Endothelial cell of umbilical vein (primary cell): ENCODE measurements around the gene ANG. TPM values are rescaled to one million over a fixed set of nuclear protein-coding genes. Genes with fewer than 3 reads are reported as not detected.
"Not testable (repeated sequence)": the region's sequence is repeated elsewhere in the genome, so short reads cannot be mapped to it uniquely, and the experiment has no call there.

Source experiments
- BruUV-seq: library from RNA; stranded (reverse); fragments of 400-500 nt; replicated peaks from 2 replicates; lab custom pipeline; 2021; lab: Mats Ljungman, UMichigan
- CTCF ChIA-PET: fragments of 300-600, 350-600 bp; sonication (Branson Sonifier 250); formaldehyde crosslinking; loops from one replicate; lab custom pipeline; 2021; ENCODE audit warnings: antibody characterized with exemption, inconsistent platforms; lab: Charles Lee
- POLR2A ChIA-PET: fragments of 300-600, 350-600 bp; sonication (Branson Sonifier 250); formaldehyde crosslinking; loops from one replicate; lab custom pipeline; 2021; ENCODE audit warnings: antibody characterized with exemption, inconsistent platforms; lab: Charles Lee
- DNase-seq: peaks from one replicate; pipeline ENCODE4 v3.0.0-alpha.2; 2011; ENCODE audit warnings: low read depth, low spot score
- FAIRE-seq: peaks from 2 replicates; lab custom pipeline; 2011; peaks lifted over from hg19 to GRCh38; lab: Jason Lieb, UNC
- H2AFZ ChIP-seq: 2 replicates; pipeline ENCODE4 v1.6.0; 2012; ENCODE audit warnings: low read depth, low read length, control low read depth, inconsistent platforms
- H3K27ac ChIP-seq: 2 replicates; pipeline ENCODE4 v1.5.1; 2011; ENCODE audit warnings: low read depth, mild to moderate bottlenecking, control low read depth, low read length, moderate library complexity; ENCODE audit not compliant: insufficient read depth
- H3K27me3 ChIP-seq, 2 experiments: 2 replicates each; pipeline versions ENCODE4 v1.6.0 to v1.6.1; 2011; ENCODE audit warnings: low read length in 2 of 2, mixed read lengths in 1 of 2; ENCODE audit not compliant: control insufficient read depth in 2 of 2, insufficient read depth in 2 of 2
- H3K36me3 ChIP-seq, 2 experiments: 2 replicates in 1 of 2; 3 replicates in 1 of 2; pipeline ENCODE4 v1.5.1; 2011; ENCODE audit warnings: low read length in 2 of 2, mild to moderate bottlenecking in 1 of 2, moderate library complexity in 1 of 2; ENCODE audit not compliant: control insufficient read depth in 2 of 2, insufficient read depth in 2 of 2; ENCODE audit errors: extremely low read depth in 1 of 2
- H3K4me1 ChIP-seq: 3 replicates; pipeline ENCODE4 v1.5.1; 2011; ENCODE audit warnings: mild to moderate bottlenecking, low read length; ENCODE audit not compliant: control insufficient read depth, insufficient read depth; ENCODE audit errors: extremely low read depth
- H3K4me2 ChIP-seq: 2 replicates; pipeline ENCODE4 v1.6.1; 2011; ENCODE audit warnings: low read length, control low read depth, mixed read lengths; ENCODE audit not compliant: insufficient read depth
- H3K4me3 ChIP-seq, 3 experiments: fragments of 200-600 bp in 1 of 3; sonication (generic), shearing (Covaris generic) in 1 of 3; replicated peaks in 1 of 3; 2 replicates each; pipeline ENCODE4 v1.5.1; 2011 to 2016; ENCODE audit warnings: control low read depth in 3 of 3, low read length in 3 of 3, mild to moderate bottlenecking in 2 of 3, inconsistent platforms in 1 of 3, low read depth in 1 of 3, moderate library complexity in 1 of 3; ENCODE audit not compliant: insufficient read depth in 1 of 3
- H3K79me2 ChIP-seq: 2 replicates; pipeline ENCODE4 v1.6.0; 2012; ENCODE audit warnings: low read length, inconsistent platforms; ENCODE audit not compliant: control insufficient read depth, insufficient read depth
- H3K9ac ChIP-seq: replicated peaks from 2 replicates; pipeline ENCODE3; 2011; ENCODE audit warnings: low read length, control low read depth; ENCODE audit not compliant: insufficient read depth; ENCODE audit errors: extremely low read depth
- H3K9me1 ChIP-seq: replicated peaks from 3 replicates; pipeline ENCODE4 v1.6.0; 2011; ENCODE audit warnings: mild to moderate bottlenecking, low read length; ENCODE audit not compliant: control insufficient read depth, insufficient read depth; ENCODE audit errors: extremely low read depth
- H3K9me3 ChIP-seq: replicated peaks from 2 replicates; pipeline ENCODE4 v1.5.1; 2012; ENCODE audit warnings: low read length, inconsistent platforms; ENCODE audit not compliant: control insufficient read depth, insufficient read depth
- H4K20me1 ChIP-seq: replicated peaks from 2 replicates; pipeline ENCODE3; 2011; ENCODE audit warnings: mild to moderate bottlenecking, low read length; ENCODE audit not compliant: control insufficient read depth, insufficient read depth; ENCODE audit errors: extremely low read depth
- MYC ChIP-seq: IDR thresholded peaks from one replicate; pipeline ENCODE4 v1.6.1; 2011; ENCODE audit warnings: mild to moderate bottlenecking, low read depth, low read length
- POLR2AphosphoS5 ChIP-seq: IDR thresholded peaks from 2 replicates; pipeline ENCODE4 v1.6.1; 2012; ENCODE audit warnings: low read depth, mild to moderate bottlenecking, control low read depth, low read length, moderate library complexity; ENCODE audit not compliant: insufficient read depth
- dilution Hi-C: fragments of 300-500 bp; cut with MboI; formaldehyde crosslinking; loops from one replicate; pipeline ENCODE4 v1.15.0; 2019; ENCODE audit warnings: low sequenced_read_pairs; ENCODE audit not compliant: extremely low pct_ligation_motif_present
- intact Hi-C: fragments of 100-400 bp; cut with micrococcal nuclease; formaldehyde crosslinking; loops from one replicate; pipeline ENCODE4 v1.10.0; 2022
- polyA plus RNA-seq, 4 experiments: library from polyadenylated mRNA; depleted of rRNA in 3 of 4; stranded (reverse) in 3 of 4; unstranded in 1 of 4; fragments of >200 nt; gene quantifications; 2 replicates each; pipeline versions ENCODE4 v1.2.1 to v1.2.3, GENCODE V29; 2011 to 2012; ENCODE audit warnings: missing spikeins in 1 of 4
- total RNA-seq: library from RNA; stranded (reverse); gene quantifications from 2 replicates; pipeline ENCODE4 v1.2.3, GENCODE V29; 2021
- TF ChIP-seq, protein P1 (sequence below), 2 donors: IDR thresholded peaks; 1 replicate in 1 of 2; 2 replicates in 1 of 2; pipeline ENCODE4 v1.5.1; 2011; ENCODE audit warnings: low read length in 2 of 2, mild to moderate bottlenecking in 2 of 2, moderate library complexity in 2 of 2, control low read depth in 1 of 2, inconsistent platforms in 1 of 2, low read depth in 1 of 2; ENCODE audit not compliant: insufficient read depth in 1 of 2; ENCODE audit errors: extremely low read depth in 1 of 2

ANG gene
- total and polyA plus RNA-seq, 2 donors (not counting 3 experiments of a cell fraction or from before 2014, with no cell fraction given): 6.2 to 11.2 TPM

DNA sequence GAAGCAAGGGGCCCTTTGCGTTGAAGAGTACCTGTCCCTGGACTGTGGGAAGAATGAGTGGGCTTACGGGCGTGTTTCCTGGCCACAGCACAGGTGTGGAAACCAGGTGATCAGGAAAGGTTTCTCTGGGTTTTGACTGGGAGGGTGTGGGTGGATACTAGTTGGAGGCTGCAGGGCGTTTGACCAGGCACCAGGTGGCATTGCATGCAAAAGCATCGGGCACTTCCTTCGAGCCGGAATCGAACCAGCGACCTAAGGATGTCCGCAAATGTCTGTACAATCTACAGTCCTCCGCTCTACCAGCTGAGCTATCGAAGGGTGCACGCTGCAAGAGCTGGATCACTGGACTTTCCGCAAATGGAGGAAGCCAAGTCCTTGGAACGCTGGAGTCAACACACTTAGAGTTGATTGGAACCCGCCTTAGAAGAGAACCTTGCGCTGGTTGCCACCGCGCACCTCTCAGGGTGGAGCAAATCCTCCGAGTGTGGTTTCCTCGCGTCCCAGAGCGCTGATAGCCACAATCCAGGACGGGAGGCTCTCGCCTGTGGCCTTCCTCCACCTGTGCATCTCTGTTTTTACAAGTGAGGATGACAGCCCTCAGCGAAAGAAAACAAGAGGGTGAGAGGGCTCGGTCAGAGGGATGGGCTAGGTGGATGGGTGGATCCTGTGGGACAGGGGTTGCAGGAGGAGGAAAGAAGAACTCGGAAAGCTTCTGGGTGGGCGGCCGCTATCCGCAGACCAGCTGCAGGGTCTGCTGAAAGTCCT, 25.4 kb upstream of the ANG start:
- no peaks in the 10 kb centered on the region for H3K9me3 ChIP-seq
- intact Hi-C loops: loop anchor here (1.0 kb wide), 2 partner anchors 18 to 28 kb away; no protein-coding TSS in a partner anchor
- POLR2A ChIA-PET: no interaction called here
- dilution Hi-C loops: no loop called here
- DNase-seq (peak; percentile 49), FAIRE-seq (peak; percentile 74)
- TF ChIP-seq MYC: no peak
- TF ChIP-seq POLR2AphosphoS5: no peak
- TF ChIP-seq, protein P1, sequence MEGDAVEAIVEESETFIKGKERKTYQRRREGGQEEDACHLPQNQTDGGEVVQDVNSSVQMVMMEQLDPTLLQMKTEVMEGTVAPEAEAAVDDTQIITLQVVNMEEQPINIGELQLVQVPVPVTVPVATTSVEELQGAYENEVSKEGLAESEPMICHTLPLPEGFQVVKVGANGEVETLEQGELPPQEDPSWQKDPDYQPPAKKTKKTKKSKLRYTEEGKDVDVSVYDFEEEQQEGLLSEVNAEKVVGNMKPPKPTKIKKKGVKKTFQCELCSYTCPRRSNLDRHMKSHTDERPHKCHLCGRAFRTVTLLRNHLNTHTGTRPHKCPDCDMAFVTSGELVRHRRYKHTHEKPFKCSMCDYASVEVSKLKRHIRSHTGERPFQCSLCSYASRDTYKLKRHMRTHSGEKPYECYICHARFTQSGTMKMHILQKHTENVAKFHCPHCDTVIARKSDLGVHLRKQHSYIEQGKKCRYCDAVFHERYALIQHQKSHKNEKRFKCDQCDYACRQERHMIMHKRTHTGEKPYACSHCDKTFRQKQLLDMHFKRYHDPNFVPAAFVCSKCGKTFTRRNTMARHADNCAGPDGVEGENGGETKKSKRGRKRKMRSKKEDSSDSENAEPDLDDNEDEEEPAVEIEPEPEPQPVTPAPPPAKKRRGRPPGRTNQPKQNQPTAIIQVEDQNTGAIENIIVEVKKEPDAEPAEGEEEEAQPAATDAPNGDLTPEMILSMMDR (IDR thresholded peaks at IDR 0.05; ENCODE audit: extremely low read depth in 1 of 2, insufficient read depth in 1 of 2, low read depth in 1 of 2, low read length in 2 of 2): peak; percentile 40 to 53
- peaks cover 4 to 17% of the 10 kb centered on the region in 2 experiments for H3K27me3 ChIP-seq
- H3K4me1 ChIP-seq: no peaks in the 10 kb centered on the region
- H3K4me3 ChIP-seq: peak overlapping the region in 2 of 3 experiments; percentile 24 to 34
- H3K27ac ChIP-seq: no peak overlapping the region
- no peaks in the 10 kb centered on the region for H3K9me1 ChIP-seq
- no peaks in the 10 kb centered on the region for H3K79me2 ChIP-seq
- no peaks in the 10 kb centered on the region for H4K20me1 ChIP-seq
- CTCF ChIA-PET: interaction anchor here (0.6 to 3.7 kb wide), 6 partner anchors 16 to 506 kb away, joined by 3 to 24 read pairs (median 4); partner anchors contain the start of gene RNASE4
- no peak overlapping the region for H3K9ac ChIP-seq
- BruUV-seq: no TSS peak
- no peaks in the 10 kb centered on the region for H3K36me3 ChIP-seq
- peak overlapping the region; percentile 54 for H3K4me2 ChIP-seq
- H2AFZ ChIP-seq: peak overlapping the region; percentile 71

- H3K4me2 ChIP-seq, H4K20me1 ChIP-seq, H3K79me2 ChIP-seq, H3K9me1 ChIP-seq, H3K9me3 ChIP-seq, H3K27ac ChIP-seq, H2AFZ ChIP-seq, H3K4me3 ChIP-seq, H3K36me3 ChIP-seq, H3K4me1 ChIP-seq, H3K9ac ChIP-seq, POLR2A ChIA-PET, intact Hi-C loops, FAIRE-seq, DNase-seq, CTCF ChIA-PET, BruUV-seq, dilution Hi-C loops: not testable (repeated sequence)
- H3K27me3 ChIP-seq: peaks cover 4 to 12% of the 10 kb centered on the region in 2 experiments
Observed at GRCh38 chr14:20666400-20666961, 22.1 kb upstream of the ANG start.
